HG02884 (cell line): ENCODE data around the gene SBNO2.

Source experiments
- ATAC-seq: cut with Tn5 transposase; IDR thresholded peaks from one replicate; pipeline ENCODE4 v1.9.1; 2021; ENCODE audit warnings: mild to moderate bottlenecking, moderate library complexity; ENCODE audit not compliant: unreplicated experiment

Gene SBNO2

GRCh38 chr19:1093330-1093729 lies 80.7 kb downstream of the SBNO2 start:
- ATAC-seq = no peak

DNA sequence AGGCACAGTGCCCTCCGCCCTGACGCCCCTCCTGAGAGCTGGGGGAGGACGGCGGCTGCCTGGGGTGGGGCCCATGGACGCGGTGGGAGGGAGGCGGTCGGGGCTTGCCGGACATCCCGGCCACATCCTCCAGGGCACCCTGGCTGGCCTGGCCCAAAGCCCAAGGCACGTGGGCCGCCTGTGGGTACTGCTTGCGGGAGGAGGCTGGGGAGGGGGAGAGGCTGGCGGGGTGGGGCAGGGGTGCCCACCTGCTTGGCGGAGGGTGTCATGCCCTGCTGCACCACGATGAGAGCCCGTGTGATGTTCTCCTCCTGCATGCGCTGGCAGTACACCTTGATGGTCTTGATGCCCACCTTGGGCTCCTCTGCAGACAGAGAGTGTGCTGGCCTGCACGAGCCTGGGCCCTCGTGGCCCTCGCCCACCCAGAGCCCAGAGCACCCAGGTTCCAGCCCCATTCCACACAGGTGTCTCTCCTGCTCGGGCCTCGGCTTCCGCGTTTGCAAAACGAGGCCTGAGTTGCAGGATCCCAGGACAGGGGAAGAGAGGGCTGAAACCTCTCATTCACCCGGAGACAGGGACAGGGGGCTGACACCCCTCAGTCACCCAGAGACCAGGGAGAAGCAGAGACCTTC lies 82.4 kb downstream of the SBNO2 start:
- no peak for ATAC-seq

DNA sequence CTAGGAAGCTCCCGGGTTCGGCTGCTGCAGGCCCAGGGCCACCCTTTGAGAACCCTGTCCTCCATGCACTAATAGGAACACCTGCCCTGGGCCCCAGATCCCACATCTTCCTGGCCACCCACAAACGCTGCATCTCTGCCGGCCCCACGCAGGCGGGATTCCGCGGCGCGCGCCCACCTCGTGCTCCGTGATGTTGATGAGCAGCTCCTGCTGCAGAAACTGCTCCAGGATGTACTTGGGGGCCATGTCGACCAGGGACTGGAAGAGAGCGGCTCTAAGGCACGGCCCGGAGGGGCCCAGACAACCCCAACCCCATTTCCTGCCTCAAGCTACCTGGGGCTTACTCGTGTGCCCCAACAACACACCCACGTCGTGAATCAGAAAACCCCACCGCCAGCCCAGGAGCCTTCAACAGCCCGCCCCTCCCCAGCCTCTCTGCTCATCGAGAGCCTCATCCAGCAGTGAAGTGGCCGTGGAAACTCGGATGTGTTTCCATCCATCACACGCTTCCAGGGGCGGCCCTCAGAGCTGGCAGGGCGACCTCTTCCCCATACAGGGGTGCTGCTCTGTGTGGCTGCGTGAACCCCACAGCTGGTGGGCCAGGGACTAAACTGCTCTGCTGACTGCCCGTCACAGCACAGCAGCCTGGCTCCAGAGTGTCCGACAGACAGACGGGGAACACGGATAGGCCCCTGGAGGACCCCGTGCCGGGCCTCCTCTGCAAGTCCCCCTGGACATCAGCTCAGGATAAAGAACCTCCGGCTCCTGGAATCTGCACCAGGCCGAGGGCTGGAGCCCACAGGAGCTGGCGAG lies 83.1 kb downstream of the SBNO2 start:
- no peak for ATAC-seq

DNA sequence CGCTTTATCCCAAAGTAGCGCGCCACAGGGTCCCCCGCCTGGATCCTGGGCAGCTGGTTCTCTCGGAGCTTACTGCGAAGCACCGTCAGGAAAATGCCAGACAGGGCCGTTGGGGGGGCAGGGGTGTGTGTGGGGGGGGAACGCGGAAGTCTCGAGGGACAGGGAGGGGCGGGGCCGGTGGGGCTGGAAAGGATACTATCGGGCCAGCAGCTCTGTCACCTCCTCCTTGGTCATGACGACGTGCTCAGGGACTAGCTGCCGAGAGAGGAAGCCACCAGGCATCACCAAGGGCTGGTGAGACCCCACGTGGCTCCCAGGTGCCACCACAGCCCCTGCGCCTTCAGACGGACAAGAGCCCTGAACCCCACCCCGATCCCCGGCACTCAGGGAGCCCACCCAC lies 84.2 kb downstream of the SBNO2 start:
- ATAC-seq = no peak

DNA sequence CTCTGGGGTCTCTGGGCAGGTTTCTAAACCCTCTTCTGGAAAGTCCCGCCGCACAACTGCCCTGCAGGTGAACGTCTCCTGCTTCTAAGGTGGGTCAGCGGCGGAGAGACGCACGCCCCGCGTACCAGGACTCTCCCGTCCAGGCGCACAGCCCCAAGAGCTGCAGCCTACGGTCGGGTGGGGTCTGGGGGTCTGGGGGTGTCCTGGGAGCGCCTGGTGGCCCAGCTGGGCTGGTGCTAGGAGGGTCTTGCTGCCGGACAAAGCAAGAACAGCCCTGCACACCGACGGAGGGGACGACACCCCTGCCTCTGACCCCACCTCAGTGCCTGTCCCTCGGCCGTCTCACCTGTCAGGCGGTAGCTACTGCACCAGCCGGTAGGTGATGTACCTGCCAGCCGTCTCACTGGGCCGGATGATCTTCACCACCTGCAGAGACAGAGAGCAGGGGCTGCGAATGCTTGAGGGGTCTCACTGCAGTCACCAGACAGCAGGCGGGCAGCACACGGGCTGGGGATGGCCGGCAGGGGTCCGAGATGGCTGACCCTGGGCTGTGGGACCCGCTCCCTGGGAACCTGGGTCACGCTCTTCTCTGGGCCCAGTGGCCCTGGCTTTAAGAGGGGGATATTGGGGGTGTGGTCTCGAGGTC lies 84.8 kb downstream of the SBNO2 start:
- ATAC-seq = no peak

DNA sequence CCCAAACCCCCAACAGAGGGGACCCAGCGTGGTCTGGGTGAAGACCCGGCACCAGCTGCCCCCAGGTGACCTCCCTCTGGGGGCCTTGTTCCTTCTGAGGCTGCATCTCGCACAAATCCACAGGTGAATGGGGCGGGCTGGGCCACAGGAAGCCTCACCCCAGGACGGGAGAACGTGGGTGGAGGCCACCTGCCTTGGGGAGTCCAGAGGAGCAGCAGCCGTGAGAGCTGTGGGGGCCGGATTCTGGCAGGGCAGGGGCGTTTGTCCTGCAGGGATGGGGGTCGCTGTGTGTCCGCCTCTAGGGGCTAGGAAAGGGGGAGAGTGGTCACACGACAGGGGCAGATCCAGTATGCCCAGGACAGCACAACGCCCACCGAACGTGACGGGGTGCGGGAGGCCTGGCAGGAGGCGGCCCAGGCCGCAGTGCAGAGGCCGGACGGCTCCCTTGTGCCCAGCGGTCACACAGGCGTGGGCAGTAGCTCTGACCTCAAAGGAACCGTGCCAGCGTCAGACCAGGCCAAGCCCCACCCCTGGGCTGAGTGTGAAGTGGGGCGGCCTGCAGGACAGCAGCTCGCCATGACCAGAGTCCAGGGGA lies 85.6 kb downstream of the SBNO2 start:
- ATAC-seq = no peak

GRCh38 chr19:1087813-1088415 lies 86.2 kb downstream of the SBNO2 start:
- ATAC-seq = no peak

DNA sequence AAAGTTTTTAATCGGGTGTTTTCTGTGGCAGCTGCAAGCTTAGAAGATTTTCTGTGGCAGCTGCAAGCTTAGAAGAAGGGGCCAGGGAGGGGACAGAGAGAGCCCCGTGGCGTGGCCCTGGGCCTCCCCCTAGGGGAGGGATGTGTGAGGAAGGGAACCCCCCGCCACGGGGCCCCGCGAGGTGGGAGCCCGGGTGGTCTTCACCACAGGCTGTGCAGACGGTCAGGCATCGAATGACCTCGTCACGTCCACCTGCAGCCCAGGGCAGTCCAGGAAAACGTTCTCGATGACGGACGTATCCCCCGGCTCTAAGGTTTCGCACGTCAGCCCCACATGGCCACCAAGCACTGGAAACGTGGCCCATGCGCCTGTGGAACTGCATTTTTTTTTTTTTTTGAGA lies 87.5 kb downstream of the SBNO2 start:
- no peak for ATAC-seq

GRCh38 chr19:1085676-1086442 lies 88.2 kb downstream of the SBNO2 start:
- no peak for ATAC-seq

- no peak for ATAC-seq
Observed at GRCh38 chr19:1085053-1085658, 88.9 kb downstream of the SBNO2 start.

DNA sequence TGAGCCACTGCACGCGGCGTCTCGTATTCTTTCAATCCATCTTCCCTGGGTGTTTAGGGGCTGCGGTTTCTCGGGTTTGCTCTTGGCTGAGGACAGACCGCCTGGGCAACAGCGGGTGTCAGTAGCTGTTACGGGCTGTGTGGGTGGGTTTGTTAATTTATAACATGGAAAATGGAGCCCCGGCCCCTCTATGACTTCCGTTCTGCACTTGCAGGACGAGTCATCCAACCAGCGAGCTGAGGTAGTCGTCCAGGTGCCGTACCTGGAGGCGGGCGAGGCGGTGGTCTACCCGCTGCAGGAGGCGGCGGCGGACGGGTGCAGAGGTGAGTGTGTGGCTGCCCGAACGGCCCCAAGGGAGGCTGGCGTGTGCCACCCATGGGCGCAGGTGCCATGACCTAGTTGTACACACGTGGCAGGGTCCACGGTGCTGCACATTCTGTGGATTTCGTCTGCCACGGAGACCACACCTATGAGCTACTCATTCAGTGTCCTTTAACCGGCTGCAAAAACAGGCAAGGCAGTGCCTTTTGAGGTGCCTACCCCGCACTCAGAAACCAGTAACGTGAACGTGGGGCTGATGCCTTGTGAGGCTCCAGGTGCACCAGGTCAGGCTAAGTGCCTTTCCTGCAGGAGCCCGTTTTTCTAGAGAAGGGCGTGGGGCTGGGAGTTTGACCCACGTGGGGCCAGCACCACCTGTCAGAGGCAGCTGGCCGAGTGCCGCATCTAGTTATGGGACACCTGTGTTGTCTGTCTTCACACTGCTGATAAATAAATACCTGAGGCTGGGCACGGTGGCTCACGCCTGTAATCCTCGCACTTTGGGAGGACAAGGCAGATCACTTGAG lies 89.8 kb downstream of the SBNO2 start:
- no peak for ATAC-seq

DNA sequence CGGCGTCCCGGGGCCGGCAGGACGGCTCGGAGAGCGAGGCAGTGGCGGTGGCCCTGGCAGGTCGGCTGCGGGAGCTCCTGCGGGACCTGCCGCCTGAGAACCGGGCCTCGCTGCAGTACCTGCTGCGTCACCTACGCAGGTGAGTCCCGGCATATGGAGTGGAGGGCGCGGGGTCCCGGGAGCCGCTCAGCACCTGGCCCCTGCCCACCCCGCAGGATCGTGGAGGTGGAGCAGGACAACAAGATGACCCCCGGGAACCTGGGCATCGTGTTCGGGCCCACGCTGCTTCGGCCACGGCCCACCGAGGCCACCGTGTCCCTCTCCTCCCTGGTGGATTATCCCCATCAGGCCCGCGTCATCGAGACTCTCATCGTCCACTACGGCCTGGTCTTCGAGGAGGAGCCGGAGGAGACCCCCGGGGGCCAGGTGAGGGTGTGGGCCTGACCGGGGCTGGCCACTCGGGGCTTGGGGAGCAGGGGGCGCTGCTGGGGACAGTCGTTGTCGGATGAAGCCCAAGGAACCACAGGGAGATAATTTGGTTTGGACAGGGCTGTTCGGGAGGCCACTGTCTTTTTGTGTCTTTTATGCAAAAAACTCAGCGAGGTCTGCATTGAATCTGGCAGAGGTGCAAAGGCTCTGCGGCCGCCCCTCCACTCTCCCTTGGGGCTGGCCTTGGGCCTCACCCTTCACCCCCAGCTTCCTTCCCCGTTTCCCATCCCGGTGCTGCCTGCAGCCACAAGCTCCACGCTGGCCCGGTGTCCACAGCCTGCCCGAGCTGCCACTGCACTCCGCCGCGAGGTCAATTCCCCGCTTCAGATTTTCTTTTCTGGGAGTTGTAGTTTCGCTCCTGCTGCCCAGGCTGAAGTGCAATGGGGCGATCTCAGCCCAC lies 90.9 kb downstream of the SBNO2 start:
- ATAC-seq = no peak

DNA sequence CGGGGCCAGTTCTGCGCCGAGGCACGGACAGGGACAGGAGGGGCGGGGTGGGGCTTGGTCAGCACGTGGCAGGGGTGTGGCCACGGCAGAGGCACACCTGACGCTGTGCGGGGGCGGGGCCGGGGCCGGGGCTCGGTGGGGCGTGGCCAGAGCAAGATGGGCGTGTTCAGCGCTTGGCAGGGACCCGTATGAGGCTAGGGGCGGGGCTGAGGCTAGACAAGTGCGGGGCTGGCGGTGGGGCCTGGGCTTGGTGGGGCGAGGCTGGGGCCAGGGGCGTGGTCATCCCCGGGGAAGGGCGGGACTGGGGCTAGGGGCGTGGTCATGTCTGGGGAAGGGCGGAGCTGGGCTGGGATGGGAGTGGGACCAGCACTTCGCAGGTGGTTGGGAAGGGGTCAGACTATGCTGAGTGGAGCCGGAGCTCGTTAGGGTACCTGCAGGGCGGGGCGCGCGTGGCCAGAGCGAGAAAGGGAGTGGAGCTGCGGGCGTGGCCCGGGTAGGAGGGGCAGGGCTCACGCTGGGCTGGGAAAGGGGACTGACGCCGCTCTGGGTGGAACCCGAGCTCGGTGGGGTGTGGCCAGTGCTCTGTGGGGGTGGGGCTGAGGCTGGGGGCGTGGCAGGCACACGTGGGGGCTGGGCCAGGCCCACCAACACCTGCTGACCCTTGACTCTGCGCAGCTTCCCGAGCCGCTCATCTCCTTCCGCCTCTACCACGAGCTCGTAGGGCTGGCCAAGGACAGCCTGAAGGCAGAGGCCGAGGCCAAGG lies 91.7 kb downstream of the SBNO2 start:
- no peak for ATAC-seq

GRCh38 chr19:1081301-1082164 lies 92.5 kb downstream of the SBNO2 start:
- ATAC-seq = no peak

DNA sequence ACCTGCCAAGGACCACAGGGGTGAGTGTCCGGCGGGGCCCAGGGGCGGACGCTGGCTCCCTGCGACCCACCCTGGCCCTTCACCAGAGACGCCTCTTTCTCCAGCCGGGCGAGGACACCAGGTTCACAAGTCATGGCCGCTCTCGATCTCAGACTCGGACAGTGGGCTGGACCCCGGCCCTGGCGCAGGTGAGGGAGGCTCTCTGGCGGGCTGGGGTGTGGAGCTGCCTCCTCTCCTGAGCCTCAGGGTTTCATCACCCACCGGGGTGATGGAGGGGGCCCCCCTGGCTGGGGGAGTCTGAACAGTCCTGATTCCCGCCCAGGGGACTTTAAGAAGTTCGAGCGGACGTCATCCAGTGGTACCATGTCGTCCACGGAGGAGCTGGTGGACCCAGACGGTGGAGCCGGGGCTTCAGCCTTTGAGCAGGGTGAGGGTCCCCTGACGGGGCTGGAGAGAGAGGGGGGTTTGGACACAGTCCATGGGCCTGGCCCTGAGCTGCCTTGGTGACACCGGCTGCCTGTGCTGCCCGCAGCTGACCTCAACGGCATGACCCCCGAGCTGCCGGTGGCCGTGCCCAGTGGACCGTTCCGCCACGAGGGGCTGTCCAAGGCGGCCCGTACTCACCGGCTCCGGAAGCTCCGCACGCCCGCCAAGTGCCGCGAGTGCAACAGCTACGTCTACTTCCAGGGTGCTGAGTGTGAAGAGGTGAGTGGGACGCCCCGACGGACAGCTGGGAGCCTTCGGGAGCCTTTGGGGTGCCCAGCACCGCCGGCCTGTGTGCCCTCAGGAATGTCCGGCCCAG lies 93.5 kb downstream of the SBNO2 start:
- no peak for ATAC-seq
